IMR-90 (cell line): Measurements from ENCODE around the gene ERVW-1. TPM values are rescaled to one million over a fixed set of nuclear protein-coding genes. Genes with fewer than 3 reads are reported as not detected.

Experiments used
- ATAC-seq: fragments of 200-7000 bp; cut with Tn5 transposase; 2 replicates; pipeline ENCODE4 v1.9.1; 2020; ENCODE audit warnings: low read depth, mild to moderate bottlenecking, moderate library complexity
- BruUV-seq: library from RNA; stranded (reverse); fragments of 400-500 nt; replicated peaks from 2 replicates; lab custom pipeline; 2021; lab: Mats Ljungman, UMichigan
- CTCF ChIA-PET: fragments of 300-600 bp; formaldehyde crosslinking; extraction: SDS; loops from one replicate; lab custom pipeline; 2021; ENCODE audit warnings: antibody characterized with exemption; lab: Yijun Ruan, JAX
- POLR2A ChIA-PET: fragments of 300-600 bp; sonication (Branson Sonifier 250); formaldehyde crosslinking; loops from one replicate; lab custom pipeline; 2022; ENCODE audit warnings: antibody characterized with exemption; ENCODE audit not compliant: unreplicated experiment; lab: Charles Lee
- DNase-seq: peaks from one replicate; pipeline ENCODE4 v3.0.0; 2013
- H2AFZ ChIP-seq: replicated peaks from 2 replicates; pipeline ENCODE3; 2013; ENCODE audit warnings: low read length, mild to moderate bottlenecking; ENCODE audit not compliant: poor library complexity
- H2AK5ac ChIP-seq: 2 replicates; pipeline ENCODE4 v1.6.1; 2013; ENCODE audit warnings: low read depth, low read length, inconsistent platforms
- H2AK9ac ChIP-seq: replicated peaks from 2 replicates; pipeline ENCODE3; 2013; ENCODE audit warnings: mild to moderate bottlenecking, low read depth, low read length, moderate library complexity; ENCODE audit not compliant: poor library complexity
- H2BK120ac ChIP-seq: 2 replicates; pipeline ENCODE4 v1.6.1; 2013; ENCODE audit warnings: low read depth, low read length, inconsistent platforms
- H2BK15ac ChIP-seq: 3 replicates; pipeline ENCODE4 v1.6.1; 2013; ENCODE audit warnings: low read depth, low read length, inconsistent platforms
- H2BK20ac ChIP-seq: 2 replicates; pipeline ENCODE4 v1.6.1; 2013; ENCODE audit warnings: low read depth, mild to moderate bottlenecking, inconsistent platforms, low read length, moderate library complexity
- H2BK5ac ChIP-seq: 2 replicates; pipeline ENCODE4 v1.6.1; 2013; ENCODE audit warnings: mild to moderate bottlenecking, low read depth, low read length, inconsistent platforms; ENCODE audit not compliant: poor library complexity, severe bottlenecking
- H3K14ac ChIP-seq: replicated peaks from 2 replicates; pipeline ENCODE4 v1.6.1; 2013; ENCODE audit warnings: low read depth, low read length, inconsistent platforms
- H3K18ac ChIP-seq: 2 replicates; pipeline ENCODE4 v1.6.1; 2013; ENCODE audit warnings: low read depth, low read length, control low read depth
- H3K23ac ChIP-seq: 2 replicates; pipeline ENCODE4 v1.6.1; 2013; ENCODE audit warnings: low read depth, low read length, inconsistent platforms
- H3K27ac ChIP-seq: 2 replicates; pipeline ENCODE4 v1.5.1; 2013; ENCODE audit warnings: mild to moderate bottlenecking, control low read depth, low read length; ENCODE audit not compliant: insufficient read depth
- H3K27me3 ChIP-seq: 2 replicates; pipeline ENCODE4 v1.6.1; 2013; ENCODE audit warnings: low read length; ENCODE audit not compliant: control insufficient read depth, insufficient read depth
- H3K36me3 ChIP-seq: 2 replicates; pipeline ENCODE4 v1.6.1; 2013; ENCODE audit warnings: low read length, mixed read lengths; ENCODE audit not compliant: control insufficient read depth, insufficient read depth
- H3K4ac ChIP-seq: 2 replicates; pipeline ENCODE4 v1.6.1; 2013; ENCODE audit warnings: low read depth, low read length, inconsistent platforms
- H3K4me1 ChIP-seq: 2 replicates; pipeline ENCODE4 v1.6.1; 2013; ENCODE audit warnings: low read length, mixed read lengths; ENCODE audit not compliant: control insufficient read depth, insufficient read depth
- H3K4me2 ChIP-seq: 2 replicates; pipeline ENCODE4 v1.6.1; 2013; ENCODE audit warnings: low read depth, mild to moderate bottlenecking, control low read depth, low read length, moderate library complexity
- H3K4me3 ChIP-seq: 2 replicates; pipeline ENCODE4 v1.5.1; 2013; ENCODE audit warnings: low read depth, mild to moderate bottlenecking, control low read depth, low read length, moderate library complexity; ENCODE audit not compliant: insufficient read depth
- H3K56ac ChIP-seq: 2 replicates; pipeline ENCODE4 v1.6.1; 2013; ENCODE audit warnings: low read length, inconsistent platforms; ENCODE audit not compliant: insufficient read depth; ENCODE audit errors: extremely low read depth
- H3K79me1 ChIP-seq, 2 experiments: 2 replicates each; pipeline ENCODE4 v1.6.1; 2013; ENCODE audit warnings: low read length in 2 of 2, inconsistent platforms in 1 of 2, low read depth in 1 of 2
- H3K9ac ChIP-seq: 2 replicates; pipeline ENCODE4 v1.6.1; 2013; ENCODE audit warnings: low read depth, low read length, control low read depth
- H3K9me1 ChIP-seq: 2 replicates; pipeline ENCODE4 v1.6.1; 2013; ENCODE audit warnings: low read length, inconsistent platforms; ENCODE audit not compliant: insufficient read depth
- H3K9me3 ChIP-seq: 2 replicates; pipeline ENCODE4 v1.6.1; 2013; ENCODE audit warnings: low read length; ENCODE audit not compliant: control insufficient read depth, insufficient read depth
- H4K20me1 ChIP-seq: 2 replicates; pipeline ENCODE4 v1.6.1; 2013; ENCODE audit warnings: low read length, inconsistent platforms; ENCODE audit not compliant: insufficient read depth
- H4K5ac ChIP-seq: 2 replicates; pipeline ENCODE4 v1.6.1; 2013; ENCODE audit warnings: mild to moderate bottlenecking, low read depth, low read length, control low read depth
- H4K8ac ChIP-seq, 2 experiments: 2 replicates each; pipeline ENCODE4 v1.6.1; 2013; ENCODE audit warnings: low read depth in 2 of 2, low read length in 2 of 2, control low read depth in 1 of 2, inconsistent platforms in 1 of 2
- H4K91ac ChIP-seq: 2 replicates; pipeline ENCODE4 v1.6.1; 2013; ENCODE audit warnings: low read depth, low read length, inconsistent platforms; ENCODE audit not compliant: insufficient read depth
- BHLHE40 ChIP-seq: fragments of 150-350 bp; IDR thresholded peaks from 2 replicates; pipeline ENCODE4 v1.6.1; 2016; ENCODE audit warnings: mild to moderate bottlenecking, low read depth, low read length
- CEBPB ChIP-seq: IDR thresholded peaks from 2 replicates; pipeline ENCODE4 v1.6.1; 2012; ENCODE audit warnings: low read depth, low read length, improper control_type of control experiment
- CHD1 ChIP-seq: IDR thresholded peaks from 2 replicates; pipeline ENCODE4 v1.6.1; 2012; ENCODE audit warnings: low read depth, low read length, improper control_type of control experiment
- CTCF ChIP-seq: conservative IDR thresholded peaks from 2 replicates; pipeline ENCODE4 v1.5.1; 2012; ENCODE audit warnings: mild to moderate bottlenecking, low read depth, low read length, improper control_type of control experiment
- ELK1 ChIP-seq: fragments of 150-350 bp; IDR thresholded peaks from 2 replicates; pipeline ENCODE4 v1.6.1; 2016; ENCODE audit warnings: low read depth, mild to moderate bottlenecking, low read length, moderate library complexity, borderline replicate concordance
- FOS ChIP-seq: fragments of 150-350 bp; IDR thresholded peaks from 2 replicates; pipeline ENCODE4 v1.6.1; 2016; ENCODE audit warnings: low read depth, low read length
- MAFK ChIP-seq: IDR thresholded peaks from 2 replicates; pipeline ENCODE4 v1.6.1; 2012; ENCODE audit warnings: low read depth, low read length, improper control_type of control experiment
- MAZ ChIP-seq: IDR thresholded peaks from 2 replicates; pipeline ENCODE4 v1.6.1; 2012; ENCODE audit warnings: low read depth, mild to moderate bottlenecking, low read length, improper control_type of control experiment, moderate library complexity, borderline replicate concordance
- MXI1 ChIP-seq: IDR thresholded peaks from 2 replicates; pipeline ENCODE4 v1.6.1; 2012; ENCODE audit warnings: low read depth, mild to moderate bottlenecking, low read length, moderate library complexity, borderline replicate concordance
- NFE2L2 ChIP-seq: fragments of 150-350 bp; IDR thresholded peaks from 2 replicates; pipeline ENCODE4 v1.6.1; 2016; ENCODE audit warnings: low read depth, mild to moderate bottlenecking, low read length
- POLR2A ChIP-seq: IDR thresholded peaks from 2 replicates; pipeline ENCODE4 v1.6.1; 2012; ENCODE audit warnings: mild to moderate bottlenecking, low read depth, low read length
- RAD21 ChIP-seq: IDR thresholded peaks from 2 replicates; pipeline ENCODE4 v1.6.1; 2012; ENCODE audit warnings: low read length, improper control_type of control experiment
- RCOR1 ChIP-seq: IDR thresholded peaks from 2 replicates; pipeline ENCODE4 v1.6.1; 2012; ENCODE audit warnings: mild to moderate bottlenecking, low read length, improper control_type of control experiment; ENCODE audit not compliant: insufficient replicate concordance
- RFX5 ChIP-seq: IDR thresholded peaks from 2 replicates; pipeline ENCODE4 v1.8.0; 2012; ENCODE audit warnings: low read depth, mild to moderate bottlenecking, low read length, moderate library complexity
- SMC3 ChIP-seq: fragments of 150-350 bp; IDR thresholded peaks from 2 replicates; pipeline ENCODE4 v1.6.1; 2016; ENCODE audit warnings: low read depth, mild to moderate bottlenecking, antibody characterized with exemption, low read length, moderate library complexity
- USF2 ChIP-seq: fragments of 150-350 bp; IDR thresholded peaks from 2 replicates; pipeline ENCODE4 v1.6.1; 2017; ENCODE audit warnings: mild to moderate bottlenecking, antibody characterized with exemption, low read length, low read depth
- WGBS, 2 experiments: methylation state at CpG; one replicate each; pipeline versions ENCODE4 v1.1.5 to v1.1.7; 2013; ENCODE audit warnings: missing lambda C conversion rate in 2 of 2; ENCODE audit not compliant: insufficient read length in 1 of 2; ENCODE audit errors: extremely low coverage in 2 of 2; 5-methylcytosine and 5-hydroxymethylcytosine counted together
- dilution Hi-C: fragments of 300-500 bp; cut with HindIII; formaldehyde crosslinking; loops from one replicate; pipeline ENCODE4 v1.14.3; 2018; ENCODE audit warnings: low sequenced_read_pairs; ENCODE audit not compliant: unreplicated experiment
- in situ Hi-C: fragments of 300-500 bp; cut with MboI; formaldehyde crosslinking; loops from 3 replicates; pipeline ENCODE4 v1.14.3; 2019; ENCODE audit warnings: low sequenced_read_pairs, inconsistent platforms, mixed read lengths
- intact Hi-C: fragments of 100-400 bp; cut with micrococcal nuclease; formaldehyde crosslinking; loops from 2 replicates; pipeline ENCODE4 v1.10.0; 2022
- polyA plus RNA-seq, 3 experiments: library from polyadenylated mRNA; depleted of rRNA; stranded (reverse); fragments of >200 nt; gene quantifications; 2 replicates each; pipeline ENCODE4 v1.2.3, GENCODE V29; 2012; ENCODE audit warnings: low replicate concordance in 1 of 3
- total RNA-seq: library from RNA; depleted of rRNA; stranded (reverse); fragments of >200 nt; gene quantifications from 2 replicates; pipeline ENCODE4 v1.2.3, GENCODE V29; 2012

ERVW-1 gene
- total and polyA plus RNA-seq, 2 of the 4 experiments (the other 2 are of a cell fraction) = not detected

- H3K23ac ChIP-seq = no peak overlapping the region
- no peaks in the 10 kb centered on the region for H3K4me1 ChIP-seq
- no peak overlapping the region for H3K27ac ChIP-seq
- H4K91ac ChIP-seq = no peak overlapping the region
- no peak overlapping the region for H3K14ac ChIP-seq
- no peak overlapping the region for H3K56ac ChIP-seq
- dilution Hi-C loops (no loop called here), intact Hi-C loops (no loop called here), in situ Hi-C loops (no loop called here)
- no peak overlapping the region for H3K9ac ChIP-seq
- no CpG with 5 or more reads among the region's 3 CpGs for WGBS, 2 experiments
- ATAC-seq (no peak), DNase-seq (no peak)
- peaks cover 1% of the 10 kb centered on the region; the same call in 1 of the 2 replicates for H3K36me3 ChIP-seq
- ChIA-PET CTCF (interaction anchor here (0.5 to 0.6 kb wide), 2 partner anchors 35 to 396 kb away, joined by 4 to 8 read pairs; no protein-coding TSS in a partner anchor), POLR2A (no interaction called here)
- H2AFZ ChIP-seq = no peak overlapping the region
- no peak overlapping the region for H2BK120ac ChIP-seq
- H3K9me1 ChIP-seq = peaks cover 2% of the 10 kb centered on the region; the same call in 1 of the 2 replicates
- no peak overlapping the region for H3K4ac ChIP-seq
- no peak overlapping the region for H3K18ac ChIP-seq
- no peak overlapping the region for H3K4me3 ChIP-seq
- TF ChIP-seq NFE2L2 (no peak), RFX5 (no peak), MAFK (no peak), POLR2A (no peak), FOS (no peak), RCOR1 (no peak), CHD1 (no peak), CTCF (no peak), USF2 (no peak), SMC3 (no peak), BHLHE40 (no peak), CEBPB (no peak), RAD21 (no peak), MAZ (no peak), ELK1 (no peak), MXI1 (no peak)
- no peaks in the 10 kb centered on the region for H3K27me3 ChIP-seq
- H3K4me2 ChIP-seq = no peak overlapping the region
- no peak overlapping the region for H4K5ac ChIP-seq
- H2AK9ac ChIP-seq = no peak overlapping the region
- no peaks in the 10 kb centered on the region for H3K9me3 ChIP-seq
- no peak overlapping the region for H2AK5ac ChIP-seq
- H2BK20ac ChIP-seq = no peak overlapping the region
- no peak overlapping the region for H2BK5ac ChIP-seq
- H4K20me1 ChIP-seq = no peaks in the 10 kb centered on the region
- no peak overlapping the region for H4K8ac ChIP-seq
- no TSS peak for BruUV-seq
- H3K79me1 ChIP-seq = no peaks in the 10 kb centered on the region
- no peak overlapping the region for H2BK15ac ChIP-seq
Measured at GRCh38 chr7:92464515-92464914, 13.2 kb downstream of the ERVW-1 start.
